ENCODE measurements around the gene FMNL1.

DNA sequence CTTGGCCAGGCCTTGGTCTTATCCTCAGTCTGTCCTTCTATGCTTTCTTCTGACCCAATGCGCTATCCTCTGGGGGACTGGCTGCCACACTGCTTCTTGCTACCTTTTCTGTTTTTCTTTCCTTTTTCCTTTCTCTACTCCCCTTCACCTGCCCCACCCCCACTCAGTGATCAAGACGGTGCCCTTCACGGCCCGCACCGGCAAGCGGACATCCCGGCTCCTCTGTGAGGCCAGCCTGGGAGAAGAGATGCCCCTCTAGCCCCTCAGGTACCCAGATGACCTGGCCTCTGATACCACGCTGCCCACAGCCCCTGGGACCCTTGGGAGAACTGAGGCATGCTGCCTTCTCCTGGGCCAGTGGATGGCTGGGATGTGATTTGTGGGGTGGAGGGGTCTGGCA is 24.7 kb downstream of the FMNL1 start:
- TF ChIP-seq EZH2 (IDR thresholded peaks at IDR 0.05; ENCODE audit: insufficient read depth, poor library complexity, severe bottlenecking) (no peak), EZH2phosphoT487 (IDR thresholded peaks at IDR 0.05; ENCODE audit: insufficient read depth, low read depth) (no peak)
